Left ventricle myocardium inferior (tissue), 1 donor: ENCODE results near the gene SLPI. TPM values are rescaled to one million over a fixed set of nuclear protein-coding genes. Genes with fewer than 3 reads are reported as not detected.

Experiments used
- DNase-seq: peaks from one replicate; pipeline ENCODE4 v3.0.0-alpha.2; 2020
- H3K27ac ChIP-seq: fragments of 200-600 bp; replicated peaks from 2 replicates; pipeline ENCODE4 v1.8.0; 2021
- H3K27me3 ChIP-seq: fragments of 200-600 bp; 2 replicates; pipeline ENCODE4 v1.8.0; 2021; ENCODE audit warnings: low read depth
- H3K36me3 ChIP-seq: fragments of 200-600 bp; 2 replicates; pipeline ENCODE4 v1.8.0; 2021
- H3K4me1 ChIP-seq: fragments of 200-600 bp; 2 replicates; pipeline ENCODE4 v1.8.0; 2021
- H3K4me3 ChIP-seq: fragments of 200-600 bp; 2 replicates; pipeline ENCODE4 v1.8.0; 2021; ENCODE audit warnings: mild to moderate bottlenecking, moderate library complexity
- H3K9me3 ChIP-seq: fragments of 200-600 bp; replicated peaks from 2 replicates; pipeline ENCODE4 v1.8.0; 2021
- CTCF ChIP-seq: fragments of 200-600 bp; IDR thresholded peaks from 2 replicates; pipeline ENCODE4 v1.8.0; 2021; ENCODE audit warnings: antibody characterized with exemption, mild to moderate bottlenecking, borderline replicate concordance
- intact Hi-C: fragments of 100-400 bp; cut with micrococcal nuclease; formaldehyde crosslinking; loops from one replicate; pipeline ENCODE4 v1.11.0; 2022
- total RNA-seq: library from RNA; stranded (reverse); fragmentation: NEBNext Ultra II Directional; extraction: Animal tissue kit (Norgen Biotek cat#: 25700); gene quantifications from one replicate; pipeline ENCODE4 v1.2.1, GENCODE V29; 2021
- donor health status: DM: no; HTN: yes; CAD: no; lungs with severe emphysema.

Gene SLPI
- total RNA-seq, 1 donor from 2014 or later: 1.8 TPM

- intact Hi-C loops: no loop called here
- Histone ChIP-seq H3K4me1 (no peaks in the 10 kb centered on the region), H3K4me3 (no peak within 1 kb of the TSS), H3K36me3 (no peaks in the 10 kb centered on the region), H3K27me3 (peaks cover 35% of the 10 kb centered on the region), H3K27ac (no peak within 1 kb of the TSS), H3K9me3 (peaks cover 23% of the 10 kb centered on the region)
- no peak for DNase-seq
- TF ChIP-seq CTCF: no peak
Observed at GRCh38 chr20:45206725-45207124, 47.6 kb downstream of the SLPI start, which contains the start of gene SEMG1. SEMG1 (plus strand) TSS chr20:45207033; CDS start chr20:45207054, 21 bp downstream.

Other genes with a start within 250 kb of the SLPI start
- 0.14 TPM for gene KCNS1, start 153.4 kb downstream of the SLPI start, total RNA-seq
- not detected for gene WFDC5, start 139.4 kb downstream of the SLPI start, total RNA-seq
- gene WFDC12, start 130.1 kb downstream of the SLPI start, total RNA-seq: not detected
- not detected for gene PI3, start 79.7 kb downstream of the SLPI start, total RNA-seq
- gene SEMG1, start 47.5 kb downstream of the SLPI start, total RNA-seq: not detected
- not detected for gene SEMG2, start 33.2 kb downstream of the SLPI start, total RNA-seq
- not detected for gene RBPJL, start 52.3 kb upstream of the SLPI start, total RNA-seq
- gene MATN4, start 53.7 kb upstream of the SLPI start, total RNA-seq: not detected
- 77.4 TPM for gene SDC4, start 93.9 kb upstream of the SLPI start, total RNA-seq
- gene SYS1, start 108.6 kb upstream of the SLPI start, total RNA-seq: 20.8 TPM
- 0.80 TPM for gene TP53TG5, start 123.8 kb upstream of the SLPI start, total RNA-seq
- gene DBNDD2, start 153.7 kb upstream of the SLPI start, total RNA-seq: 362 TPM
- 126 TPM for gene PIGT, start 161.6 kb upstream of the SLPI start, total RNA-seq
- not detected for gene WFDC2, start 215.2 kb upstream of the SLPI start, total RNA-seq